ENCODE measurements around the gene MED13L.
A peak's percentile ranks its signal among the peaks of the same experiment; 100 is the strongest.
"Not testable (repeated sequence)": the region's sequence is repeated elsewhere in the genome, so short reads cannot be mapped to it uniquely, and the experiment has no call there.

MED13L gene

GRCh38 chr12:116145451-116145850 is 132.0 kb downstream of the MED13L start:
- no peak for DNase-seq

- no peak for DNase-seq
These were observed 133.1 kb downstream of the MED13L start for GRCh38 chr12:116144384-116144783.

GRCh38 chr12:116143909-116144308 is 133.6 kb downstream of the MED13L start:
- peak; percentile 76 for DNase-seq

- peak; percentile 63 for DNase-seq
These were observed 134.3 kb downstream of the MED13L start for GRCh38 chr12:116142936-116143898.

GRCh38 chr12:116141833-116142162 is 135.7 kb downstream of the MED13L start:
- no peak for DNase-seq

GRCh38 chr12:116141110-116141832 is 136.2 kb downstream of the MED13L start:
- no peak for DNase-seq

GRCh38 chr12:116140529-116140928 is 137.0 kb downstream of the MED13L start:
- no peak for DNase-seq

GRCh38 chr12:116138781-116139180 is 138.7 kb downstream of the MED13L start:
- DNase-seq, result peak; percentile 73

- DNase-seq, result peak; percentile 55
These were observed 139.1 kb downstream of the MED13L start for GRCh38 chr12:116138364-116138763.

- DNase-seq, result no peak
These were observed 140.2 kb downstream of the MED13L start for GRCh38 chr12:116137318-116137717.

GRCh38 chr12:116136340-116136739 is 141.2 kb downstream of the MED13L start:
- no peak for DNase-seq

GRCh38 chr12:116135209-116135930 is 142.1 kb downstream of the MED13L start:
- DNase-seq, result peak; percentile 68

- no peak for DNase-seq
These were observed 143.8 kb downstream of the MED13L start for GRCh38 chr12:116133636-116134214.

GRCh38 chr12:116133149-116133548 is 144.3 kb downstream of the MED13L start:
- no peak for DNase-seq

- not testable (repeated sequence) for DNase-seq
These were observed 145.5 kb downstream of the MED13L start for GRCh38 chr12:116131987-116132386.

GRCh38 chr12:116131176-116131575 is 146.3 kb downstream of the MED13L start:
- DNase-seq, result no peak

GRCh38 chr12:116130431-116130830 is 147.1 kb downstream of the MED13L start:
- DNase-seq, result no peak

GRCh38 chr12:116128779-116129178 is 148.7 kb downstream of the MED13L start:
- DNase-seq, result no peak

- DNase-seq, result no peak
These were observed 149.6 kb downstream of the MED13L start for GRCh38 chr12:116127859-116128258.

- DNase-seq, result no peak
These were observed 150.9 kb downstream of the MED13L start for GRCh38 chr12:116126610-116127009.

- DNase-seq, result no peak
These were observed 151.4 kb downstream of the MED13L start for GRCh38 chr12:116125956-116126566.

GRCh38 chr12:116125084-116125483 is 152.4 kb downstream of the MED13L start:
- no peak for DNase-seq
